ENCODE results near the gene C14orf93.

Gene C14orf93

DNA sequence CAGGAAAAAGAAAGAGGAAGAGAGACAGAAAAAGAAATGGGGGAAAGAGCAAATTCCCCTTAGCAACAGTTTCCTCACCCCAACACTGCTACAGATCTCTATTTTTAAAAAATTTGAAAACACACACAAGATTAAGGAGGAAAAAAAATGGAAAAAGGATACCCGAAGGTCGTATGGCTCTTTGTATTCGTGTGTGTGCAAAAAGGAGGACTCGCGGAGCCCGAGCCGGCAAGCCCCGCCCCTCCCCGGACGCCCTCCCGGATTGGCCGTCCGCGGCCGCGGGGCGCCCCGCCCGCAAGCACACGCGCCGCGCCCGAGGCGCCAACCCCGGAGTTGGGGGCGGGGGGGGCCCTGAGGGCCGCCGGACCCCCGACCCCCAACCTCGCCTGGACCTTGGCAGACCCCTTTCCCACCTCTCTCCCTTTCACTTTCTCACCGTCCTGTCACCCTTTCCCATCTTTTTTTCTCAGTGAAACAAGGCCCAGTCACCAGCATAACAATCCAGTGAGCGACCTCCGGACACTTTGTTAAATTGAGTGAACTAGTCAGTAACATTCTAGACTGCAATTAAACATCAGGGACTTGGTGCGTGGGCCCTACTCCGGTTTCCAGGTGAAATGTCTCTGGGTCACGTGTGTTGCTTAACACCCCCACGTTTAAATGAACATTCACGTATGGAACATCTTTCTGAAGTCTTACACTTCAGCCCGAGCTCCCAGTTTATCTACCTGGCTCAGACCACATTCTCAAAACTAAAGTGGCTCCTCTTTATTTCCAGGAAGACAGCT, at the start of gene C14orf93:
Gene C14orf93 (minus strand): TSS at position 205 of the 788 bp plus-strand sequence. CDS start 11,120 bp downstream, outside the sequence.
- Histone ChIP-seq H3K36me3 (ENCODE audit: control insufficient read depth in 1 of 2, insufficient read depth in 2 of 2, low read length in 2 of 2) (no peaks in the 10 kb centered on the region), H3K4me3 (ENCODE audit: low read depth in 1 of 2, low read length in 2 of 2) (peak within 1 kb of the TSS; percentile 70 to 78), H3K27me3 (ENCODE audit: low read depth, low read length) (no peaks in the 10 kb centered on the region), H3K27ac (ENCODE audit: low read length) (peak within 1 kb of the TSS; percentile 89), H3K4me1 (ENCODE audit: control insufficient read depth in 1 of 2, insufficient read depth in 2 of 2, low read length in 2 of 2) (peaks cover 4 to 7% of the 10 kb centered on the region in 2 donors), H3K9me3 (ENCODE audit: control insufficient read depth in 1 of 2, low read length in 2 of 2) (no peaks in the 10 kb centered on the region)

DNA sequence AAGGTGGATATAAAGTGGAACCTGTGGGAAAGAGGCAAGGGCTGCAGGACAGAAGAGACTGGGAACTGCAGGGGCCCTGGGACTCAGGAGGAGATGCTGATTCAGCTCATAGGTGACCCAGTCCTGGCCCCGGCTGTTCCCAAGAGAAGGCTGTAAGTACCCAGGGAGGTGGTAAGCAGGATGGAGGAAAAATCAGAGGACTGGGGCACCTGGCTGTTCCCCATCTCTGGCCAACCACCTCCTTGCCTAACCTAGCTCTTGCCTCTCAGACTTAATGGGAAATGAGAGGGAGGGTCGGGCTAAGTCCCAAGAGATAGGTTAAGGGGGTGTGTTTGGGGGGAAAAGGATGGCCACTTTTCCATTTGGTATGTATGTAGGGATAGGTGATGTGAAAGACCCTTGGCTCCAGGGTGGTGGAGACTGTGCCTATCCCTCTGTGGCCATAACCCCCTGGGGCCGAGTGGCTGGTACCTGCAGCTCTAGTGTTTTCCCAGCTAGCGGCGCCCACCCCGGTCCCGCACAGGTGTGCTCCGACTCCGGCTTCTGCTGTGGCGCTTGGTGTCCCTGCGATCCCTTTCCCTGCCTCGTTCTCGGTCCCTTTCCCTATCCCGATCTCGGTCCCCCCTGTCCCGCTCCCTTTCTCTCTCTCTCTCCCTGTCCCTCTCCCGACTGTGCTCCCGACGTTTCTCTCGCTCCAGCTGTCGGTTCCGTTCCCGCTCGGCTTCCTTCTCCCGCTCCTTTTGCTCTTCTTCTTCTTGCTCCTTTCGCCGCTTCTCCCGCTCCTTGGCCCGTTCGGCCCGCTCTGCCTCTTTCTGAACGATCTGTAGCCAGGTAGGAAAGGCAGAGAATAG, 48.9 kb upstream of the C14orf93 start:
- Histone ChIP-seq H3K27me3 (ENCODE audit: low read depth, low read length) (no peaks in the 10 kb centered on the region), H3K36me3 (ENCODE audit: control insufficient read depth in 1 of 2, insufficient read depth in 2 of 2, low read length in 2 of 2) (peaks cover 42 to 48% of the 10 kb centered on the region in 2 donors), H3K27ac (ENCODE audit: low read length) (no peak overlapping the region), H3K9me3 (ENCODE audit: control insufficient read depth in 1 of 2, low read length in 2 of 2) (no peaks in the 10 kb centered on the region), H3K4me3 (ENCODE audit: low read depth in 1 of 2, low read length in 2 of 2) (no peak overlapping the region), H3K4me1 (ENCODE audit: control insufficient read depth in 1 of 2, insufficient read depth in 2 of 2, low read length in 2 of 2) (peaks cover 14 to 31% of the 10 kb centered on the region in 2 donors)

- Histone ChIP-seq H3K4me3 (ENCODE audit: low read depth in 1 of 2, low read length in 2 of 2) (peak overlapping the region; percentile 57 to 81), H3K9me3 (ENCODE audit: control insufficient read depth in 1 of 2, low read length in 2 of 2) (no peaks in the 10 kb centered on the region), H3K27me3 (ENCODE audit: low read depth, low read length) (no peaks in the 10 kb centered on the region), H3K36me3 (ENCODE audit: control insufficient read depth in 1 of 2, insufficient read depth in 2 of 2, low read length in 2 of 2) (peaks cover 34 to 39% of the 10 kb centered on the region in 2 donors), H3K4me1 (ENCODE audit: control insufficient read depth in 1 of 2, insufficient read depth in 2 of 2, low read length in 2 of 2) (peaks cover 14 to 31% of the 10 kb centered on the region in 2 donors), H3K27ac (ENCODE audit: low read length) (no peak overlapping the region)
These were observed 48.1 kb upstream of the C14orf93 start for GRCh38 chr14:23057757-23058653.

- Histone ChIP-seq H3K4me3 (ENCODE audit: low read depth in 1 of 2, low read length in 2 of 2) (peak within 1 kb of the TSS; percentile 57 to 81), H3K4me1 (ENCODE audit: control insufficient read depth in 1 of 2, insufficient read depth in 2 of 2, low read length in 2 of 2) (peaks cover 10 to 27% of the 10 kb centered on the region in 2 donors), H3K36me3 (ENCODE audit: control insufficient read depth in 1 of 2, insufficient read depth in 2 of 2, low read length in 2 of 2) (peaks cover 25 to 31% of the 10 kb centered on the region in 2 donors), H3K27ac (ENCODE audit: low read length) (no peak within 1 kb of the TSS), H3K9me3 (ENCODE audit: control insufficient read depth in 1 of 2, low read length in 2 of 2) (no peaks in the 10 kb centered on the region), H3K27me3 (ENCODE audit: low read depth, low read length) (no peaks in the 10 kb centered on the region)
These were observed 47.2 kb upstream of the C14orf93 start, which contains the start of gene CDH24 for GRCh38 chr14:23056956-23057756. Gene CDH24 (minus strand): TSS chr14:23057520. CDS start chr14:23055733, 1,787 bp downstream.

DNA sequence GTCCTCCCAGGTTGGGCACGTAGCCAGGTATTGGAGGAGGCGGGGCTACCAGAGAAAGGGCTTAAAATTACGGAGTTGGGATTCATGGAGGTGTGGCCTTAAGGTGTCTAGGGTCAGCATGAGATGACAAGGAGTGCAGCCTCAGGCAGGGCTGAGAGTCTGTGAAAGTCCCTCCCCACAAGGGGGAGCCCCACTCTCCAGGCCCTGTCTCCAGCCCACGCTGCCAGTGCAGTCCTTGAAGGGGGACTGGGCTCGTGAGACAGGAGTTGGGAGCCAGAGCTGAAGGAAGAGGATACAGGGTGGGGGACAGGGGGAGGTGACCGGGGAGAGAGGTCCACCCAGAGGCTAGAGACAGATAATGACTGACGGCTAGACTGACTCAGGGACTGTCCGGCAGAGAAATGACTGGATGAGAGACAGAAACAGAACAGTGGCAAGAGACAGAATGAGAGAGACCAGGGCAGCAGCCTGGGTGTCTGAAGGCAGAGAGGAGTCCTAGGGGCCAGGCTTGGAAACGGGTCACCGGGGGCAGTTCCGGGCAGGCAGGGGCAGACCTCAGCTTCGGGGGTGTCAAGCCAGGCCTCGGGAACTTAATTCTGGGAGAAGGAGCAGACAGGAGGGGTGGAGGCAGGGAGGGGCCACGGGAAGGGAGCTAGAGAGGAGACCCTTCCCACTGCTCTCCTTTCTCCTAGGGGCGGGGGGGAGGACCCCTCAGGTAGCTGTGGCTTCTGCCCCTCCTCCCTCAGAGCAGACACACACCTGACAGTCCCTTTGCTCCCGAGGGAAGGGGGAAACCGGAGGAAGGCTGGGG, 46.4 kb upstream of the C14orf93 start:
- Histone ChIP-seq H3K9me3 (ENCODE audit: control insufficient read depth in 1 of 2, low read length in 2 of 2) (no peaks in the 10 kb centered on the region), H3K36me3 (ENCODE audit: control insufficient read depth in 1 of 2, insufficient read depth in 2 of 2, low read length in 2 of 2) (peaks cover 22 to 26% of the 10 kb centered on the region in 2 donors), H3K27me3 (ENCODE audit: low read depth, low read length) (no peaks in the 10 kb centered on the region), H3K4me1 (ENCODE audit: control insufficient read depth in 1 of 2, insufficient read depth in 2 of 2, low read length in 2 of 2) (peaks cover 9 to 23% of the 10 kb centered on the region in 2 donors), H3K4me3 (ENCODE audit: low read depth in 1 of 2, low read length in 2 of 2) (peak overlapping the region; percentile 52 to 81), H3K27ac (ENCODE audit: low read length) (no peak overlapping the region)

DNA sequence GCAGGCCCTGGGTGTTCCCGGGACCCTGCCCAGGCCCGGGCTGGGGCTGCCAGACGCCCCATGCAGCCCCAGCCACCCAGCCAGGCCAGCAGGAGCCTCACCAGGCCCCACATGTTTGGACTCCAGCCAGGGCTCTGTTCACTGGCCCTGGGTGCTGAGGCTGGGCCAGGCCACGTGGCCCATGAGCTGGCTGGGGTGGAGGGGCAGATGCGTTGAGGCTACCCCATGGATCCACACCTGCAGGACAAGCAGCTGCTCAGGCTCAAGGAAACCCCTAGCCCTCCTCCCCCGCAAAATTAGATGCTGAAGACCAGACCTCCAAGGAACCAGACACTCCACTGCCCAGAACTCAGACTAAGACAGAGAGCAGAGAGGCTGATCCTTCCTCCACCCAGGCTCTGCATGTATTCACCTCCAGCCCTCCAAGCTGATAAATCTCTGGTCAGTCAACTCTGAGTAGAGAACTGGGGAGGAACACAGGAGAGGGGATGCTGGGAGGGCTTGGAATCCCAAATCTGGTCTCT, 45.7 kb upstream of the C14orf93 start:
- H3K9me3 ChIP-seq (ENCODE audit: control insufficient read depth in 1 of 2, low read length in 2 of 2): no peaks in the 10 kb centered on the region
- H3K4me1 ChIP-seq (ENCODE audit: control insufficient read depth in 1 of 2, insufficient read depth in 2 of 2, low read length in 2 of 2): peaks cover 9 to 23% of the 10 kb centered on the region in 2 donors
- H3K36me3 ChIP-seq (ENCODE audit: control insufficient read depth in 1 of 2, insufficient read depth in 2 of 2, low read length in 2 of 2): peaks cover 17 to 20% of the 10 kb centered on the region in 2 donors
- no peak overlapping the region for H3K27ac ChIP-seq (ENCODE audit: low read length)
- H3K27me3 ChIP-seq (ENCODE audit: low read depth, low read length): no peaks in the 10 kb centered on the region
- no peak overlapping the region for H3K4me3 ChIP-seq (ENCODE audit: low read depth in 1 of 2, low read length in 2 of 2)

GRCh38 chr14:23055147-23055550, 45.2 kb upstream of the C14orf93 start:
- Histone ChIP-seq H3K4me1 (ENCODE audit: control insufficient read depth in 1 of 2, insufficient read depth in 2 of 2, low read length in 2 of 2) (peaks cover 9 to 23% of the 10 kb centered on the region in 2 donors), H3K27ac (ENCODE audit: low read length) (no peak overlapping the region), H3K9me3 (ENCODE audit: control insufficient read depth in 1 of 2, low read length in 2 of 2) (no peaks in the 10 kb centered on the region), H3K4me3 (ENCODE audit: low read depth in 1 of 2, low read length in 2 of 2) (no peak overlapping the region), H3K27me3 (ENCODE audit: low read depth, low read length) (no peaks in the 10 kb centered on the region), H3K36me3 (ENCODE audit: control insufficient read depth in 1 of 2, insufficient read depth in 2 of 2, low read length in 2 of 2) (peaks cover 12 to 14% of the 10 kb centered on the region in 2 donors)

DNA sequence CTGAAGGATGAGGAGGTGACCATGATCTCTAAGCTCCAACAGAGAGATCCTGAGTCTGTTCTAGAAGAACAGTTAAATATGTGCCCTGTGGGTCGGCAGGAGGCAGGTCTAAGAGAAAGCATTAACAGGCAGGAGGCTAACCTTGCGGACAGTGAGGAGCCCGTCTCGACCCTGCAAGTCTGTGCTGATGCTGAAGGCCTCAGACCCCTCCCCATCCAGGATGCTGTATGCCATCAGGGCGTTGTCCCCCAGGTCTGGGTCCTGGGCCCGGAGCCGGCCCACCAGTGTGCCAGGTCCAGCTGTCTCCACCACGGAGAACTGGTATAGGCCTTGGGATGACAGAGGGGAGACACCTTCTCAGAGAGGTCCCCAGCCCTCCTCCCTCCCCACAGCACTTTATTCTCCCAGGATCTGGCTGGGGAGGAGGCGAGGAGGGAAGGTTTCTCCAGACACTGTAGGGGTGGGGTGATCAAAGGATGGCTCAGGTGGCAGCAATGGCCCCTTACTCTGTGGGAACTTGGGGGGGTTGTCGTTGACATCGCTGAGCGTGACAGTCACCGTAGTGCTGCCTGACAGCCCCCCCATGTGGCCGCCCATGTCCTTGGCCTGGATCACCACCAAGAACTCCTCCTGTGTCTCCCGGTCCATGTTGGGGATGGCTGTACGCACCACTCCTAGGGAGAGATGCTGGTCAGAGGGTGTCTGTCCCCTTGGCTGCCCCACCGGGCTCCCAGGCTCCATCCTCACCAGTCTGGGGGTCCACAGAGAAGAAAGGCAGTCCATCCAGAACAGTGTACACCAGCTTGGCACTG, 44.3 kb upstream of the C14orf93 start:
- H3K27me3 ChIP-seq (ENCODE audit: low read depth, low read length): no peaks in the 10 kb centered on the region
- no peak overlapping the region for H3K4me3 ChIP-seq (ENCODE audit: low read depth in 1 of 2, low read length in 2 of 2)
- H3K9me3 ChIP-seq (ENCODE audit: control insufficient read depth in 1 of 2, low read length in 2 of 2): no peaks in the 10 kb centered on the region
- H3K36me3 ChIP-seq (ENCODE audit: control insufficient read depth in 1 of 2, insufficient read depth in 2 of 2, low read length in 2 of 2): peaks cover 6% of the 10 kb centered on the region in 2 donors
- no peak overlapping the region for H3K27ac ChIP-seq (ENCODE audit: low read length)
- H3K4me1 ChIP-seq (ENCODE audit: control insufficient read depth in 1 of 2, insufficient read depth in 2 of 2, low read length in 2 of 2): peaks cover 9 to 23% of the 10 kb centered on the region in 2 donors

- Histone ChIP-seq H3K4me3 (ENCODE audit: low read depth in 1 of 2, low read length in 2 of 2) (no peak overlapping the region), H3K36me3 (ENCODE audit: control insufficient read depth in 1 of 2, insufficient read depth in 2 of 2, low read length in 2 of 2) (no peaks in the 10 kb centered on the region), H3K9me3 (ENCODE audit: control insufficient read depth in 1 of 2, low read length in 2 of 2) (no peaks in the 10 kb centered on the region), H3K4me1 (ENCODE audit: control insufficient read depth in 1 of 2, insufficient read depth in 2 of 2, low read length in 2 of 2) (peaks cover 9 to 23% of the 10 kb centered on the region in 2 donors), H3K27me3 (ENCODE audit: low read depth, low read length) (no peaks in the 10 kb centered on the region), H3K27ac (ENCODE audit: low read length) (no peak overlapping the region)
These were observed 43.5 kb upstream of the C14orf93 start for GRCh38 chr14:23053426-23053825.
